H54 (cell line): ENCODE data around the gene SLC16A10.
"Not testable (repeated sequence)": the region's sequence is repeated elsewhere in the genome, so short reads cannot be mapped to it uniquely, and the experiment has no call there.

Experiments
- DNase-seq: peaks from one replicate; pipeline ENCODE4 v3.0.0; 2011; ENCODE audit warnings: low spot score, mixed read lengths; ENCODE audit not compliant: insufficient read length
- FAIRE-seq: peaks from 3 replicates; lab custom pipeline; 2011; peaks lifted over from hg19 to GRCh38; lab: Jason Lieb, UNC
- POLR2A ChIP-seq: IDR thresholded peaks from 2 replicates; pipeline ENCODE4 v1.6.1; 2011; ENCODE audit warnings: low read depth, mild to moderate bottlenecking, low read length

SLC16A10 gene

DNA sequence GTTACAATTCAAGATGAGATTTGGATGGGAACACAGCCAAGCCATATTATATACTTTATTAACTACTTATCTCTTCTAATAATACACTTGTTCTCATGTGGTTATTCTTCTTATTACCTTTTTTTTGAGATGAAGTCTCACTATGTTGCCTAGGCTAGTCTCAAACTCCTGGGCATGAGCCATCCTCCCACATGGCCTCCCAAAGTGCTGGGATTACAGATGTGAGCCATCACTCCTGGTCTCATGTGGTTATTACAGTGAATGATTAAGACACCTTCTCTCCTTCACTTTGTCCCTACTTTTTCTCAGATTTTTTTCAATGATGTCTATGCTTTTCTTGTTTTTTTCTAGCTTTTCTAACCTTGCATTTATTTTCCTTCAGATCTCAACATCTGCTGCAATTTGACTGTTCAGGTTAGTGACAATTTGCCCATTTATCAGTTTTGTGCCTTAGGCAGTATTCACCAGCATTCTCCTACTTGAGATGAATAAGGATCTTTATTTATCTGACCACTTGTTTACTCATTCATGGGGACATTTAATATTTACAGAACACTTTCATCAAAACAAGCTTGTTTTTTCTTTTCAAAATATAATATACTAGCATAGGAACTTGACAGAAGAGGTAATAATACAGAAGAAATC lies 105.7 kb downstream of the SLC16A10 start:
- no peak for DNase-seq
- no peak for TF ChIP-seq POLR2A
- no peak for FAIRE-seq

DNA sequence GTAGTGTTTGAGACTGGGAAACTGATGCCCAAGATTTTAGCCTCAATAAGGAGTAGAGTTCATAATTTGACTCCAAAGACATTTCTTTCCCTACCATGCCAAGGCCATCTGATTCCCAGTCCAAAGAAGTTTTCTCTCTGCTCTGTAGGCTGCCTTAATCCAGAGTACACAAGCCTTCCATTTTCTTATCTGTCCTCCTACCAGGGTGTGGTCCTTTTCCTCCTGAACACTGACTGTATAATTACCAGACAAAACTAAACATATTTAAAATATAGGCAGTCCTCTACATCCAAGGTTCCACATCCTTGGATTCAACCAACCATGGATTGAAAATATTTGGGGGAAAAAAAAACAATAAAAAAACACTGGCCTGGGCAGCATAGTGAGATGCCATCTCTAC lies 108.4 kb downstream of the SLC16A10 start:
- no peak for TF ChIP-seq POLR2A
- DNase-seq: no peak
- no peak for FAIRE-seq

DNA sequence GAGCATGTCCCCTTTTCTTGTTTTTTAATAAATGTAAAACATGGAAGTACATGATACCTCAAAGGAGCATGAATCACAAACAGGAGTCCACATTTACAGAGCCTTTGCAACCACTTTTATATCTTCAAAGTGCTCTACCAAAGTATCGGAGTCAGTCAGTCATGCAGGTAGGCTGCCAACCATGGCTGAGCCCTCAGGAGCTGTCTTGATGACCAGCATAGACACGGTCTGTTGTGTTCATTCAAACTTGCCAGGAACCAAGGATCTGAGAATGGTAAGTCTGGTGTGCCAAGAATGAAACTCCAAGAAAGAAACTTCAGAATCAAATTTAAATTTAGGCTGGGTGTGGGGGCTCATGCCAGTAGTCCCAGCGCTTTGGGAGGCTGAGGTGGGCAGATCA lies 111.5 kb downstream of the SLC16A10 start:
- TF ChIP-seq POLR2A: no peak
- DNase-seq: no peak
- FAIRE-seq: no peak

DNA sequence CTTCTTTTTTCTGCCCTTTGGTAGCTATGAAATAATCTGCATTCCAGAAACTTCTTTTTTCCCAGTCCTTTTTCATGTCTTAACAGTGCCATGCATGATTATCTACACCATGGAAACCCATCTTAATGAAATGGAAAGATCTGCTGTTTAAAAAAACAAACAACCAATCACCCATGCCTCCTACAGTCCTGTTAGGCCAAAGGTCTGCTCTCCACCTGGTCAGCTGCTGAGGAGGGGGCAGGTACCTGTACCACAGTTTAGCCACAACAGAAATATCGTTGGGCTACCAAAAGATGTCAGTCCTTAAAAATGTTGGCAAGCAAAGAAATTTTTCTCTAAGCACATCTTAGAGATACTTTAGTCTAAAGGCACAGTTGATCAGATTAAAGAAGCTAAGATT lies 112.6 kb downstream of the SLC16A10 start:
- no peak for FAIRE-seq
- no peak for TF ChIP-seq POLR2A

DNA sequence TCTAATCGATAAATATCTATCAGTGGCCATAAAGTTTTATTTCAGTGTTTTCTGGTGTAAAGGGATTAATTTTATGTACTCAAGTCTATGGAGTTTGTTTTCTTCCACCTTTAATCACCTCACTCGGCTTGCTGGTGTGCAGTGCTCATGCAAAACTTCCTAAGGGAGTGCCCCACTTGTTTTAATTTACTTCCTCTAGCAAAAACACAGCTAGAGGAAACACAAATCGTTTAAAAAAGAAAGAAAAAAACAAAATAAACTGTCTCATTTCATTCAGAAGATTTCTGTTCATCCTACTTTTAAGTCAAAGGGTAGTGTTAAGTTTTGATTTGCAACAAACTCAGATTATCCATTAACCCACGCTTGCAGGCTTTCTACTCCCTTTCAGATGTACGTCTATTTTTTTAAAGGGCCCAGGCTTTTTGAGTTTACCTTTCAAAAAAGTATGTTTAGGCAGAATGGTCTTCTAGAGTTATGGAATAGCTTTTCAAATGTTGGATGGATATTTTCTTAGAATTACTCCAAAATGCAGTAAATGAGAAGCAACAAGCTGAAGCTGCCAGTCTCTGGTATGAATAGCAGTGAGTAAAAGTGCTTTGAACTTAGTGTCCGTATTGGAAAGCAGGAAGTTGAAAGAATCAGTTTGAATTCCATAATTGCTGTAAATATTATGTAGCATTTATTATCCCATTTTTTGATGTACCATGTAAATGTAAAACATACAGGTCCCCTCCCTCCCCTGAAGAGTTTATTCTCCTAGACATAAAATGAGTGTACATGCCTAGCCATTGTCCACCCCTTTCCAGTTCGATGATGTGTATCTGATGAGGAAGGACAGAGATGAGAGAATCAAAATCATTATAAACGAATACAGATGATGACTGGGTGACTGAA lies 113.3 kb downstream of the SLC16A10 start:
- FAIRE-seq: no peak
- no peak for DNase-seq
- no peak for TF ChIP-seq POLR2A

More for the DNA sequence above, 112.6 kb downstream of the SLC16A10 start:
- DNase-seq: no peak

DNA sequence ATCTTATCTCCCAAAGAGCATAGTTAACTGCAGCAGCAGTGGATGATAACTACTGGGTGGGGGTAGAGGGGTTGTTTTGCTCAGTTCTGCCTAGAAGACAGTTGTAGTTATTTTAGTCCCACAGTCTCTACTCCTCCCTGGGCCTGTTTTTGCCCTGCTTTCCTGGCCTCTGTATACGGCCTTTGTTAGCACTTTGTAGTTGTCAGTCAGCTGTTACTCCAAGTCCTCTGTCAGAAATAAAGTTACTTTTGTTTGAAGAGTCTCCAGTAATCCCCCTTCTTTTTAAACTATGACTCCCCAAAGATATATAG lies 113.9 kb downstream of the SLC16A10 start:
- FAIRE-seq (no peak), DNase-seq (no peak)
- TF ChIP-seq POLR2A: no peak

DNA sequence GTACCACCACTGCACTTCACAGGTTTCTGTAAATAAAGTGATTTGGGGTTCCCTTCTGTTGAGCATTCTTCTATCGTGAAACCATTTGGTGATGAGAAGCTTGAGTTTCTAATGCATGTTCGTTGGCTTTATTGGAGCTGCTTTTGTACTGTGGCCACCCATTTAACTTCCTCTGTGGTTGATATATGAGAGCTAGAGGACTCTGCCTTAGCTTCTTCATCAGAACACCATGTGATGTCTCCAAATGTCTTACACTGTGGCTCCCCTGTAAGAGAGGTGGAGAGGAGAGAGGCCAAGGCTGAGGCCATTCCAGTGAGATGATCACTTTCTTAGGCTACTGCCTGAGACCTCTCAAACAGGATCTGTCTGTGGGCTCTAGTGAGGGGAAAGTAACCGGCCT lies 114.5 kb downstream of the SLC16A10 start:
- DNase-seq (no peak), FAIRE-seq (no peak)
- TF ChIP-seq POLR2A: no peak

DNA sequence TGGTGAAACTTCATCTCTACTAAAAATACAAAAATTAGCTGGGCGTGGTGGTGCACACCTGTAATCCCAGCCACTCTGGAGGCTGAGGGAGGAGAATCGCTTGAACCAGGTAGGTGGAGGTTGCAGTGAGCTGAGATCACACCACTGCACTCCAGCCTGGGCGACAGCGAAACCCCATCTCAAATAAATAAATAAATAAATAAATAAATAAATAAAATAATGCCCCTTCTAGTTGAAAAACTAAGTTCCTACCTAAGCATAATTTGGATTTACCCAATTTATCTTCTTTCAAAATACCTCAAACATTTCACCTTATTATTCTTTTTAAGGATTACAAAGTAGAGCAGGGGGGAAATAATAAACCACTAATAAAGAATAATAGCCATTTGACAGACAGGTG lies 116.2 kb downstream of the SLC16A10 start:
- not testable (repeated sequence) for FAIRE-seq

DNA sequence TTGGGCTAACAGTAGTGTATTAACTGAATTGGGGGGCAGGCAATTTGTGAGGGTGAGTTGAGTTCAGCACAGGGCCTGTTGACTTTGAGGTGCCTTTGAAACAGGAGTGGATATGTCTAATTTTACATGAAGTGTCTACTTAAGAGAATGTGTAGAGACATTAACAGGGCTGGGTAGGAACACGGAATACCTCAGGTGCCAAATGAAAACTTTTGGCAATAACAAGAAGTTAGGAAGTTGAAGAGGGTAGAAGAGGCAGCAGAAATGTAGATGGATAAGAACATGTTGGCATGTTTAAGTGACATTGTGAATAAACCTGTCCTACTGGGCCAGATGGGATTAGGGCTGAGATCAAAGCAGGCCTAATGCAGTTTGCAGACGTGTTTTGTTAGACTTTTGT lies 117.0 kb downstream of the SLC16A10 start:
- DNase-seq (no peak), FAIRE-seq (no peak)
- TF ChIP-seq POLR2A: no peak

More for the DNA sequence above, 116.2 kb downstream of the SLC16A10 start:
- not testable (repeated sequence) for DNase-seq

DNA sequence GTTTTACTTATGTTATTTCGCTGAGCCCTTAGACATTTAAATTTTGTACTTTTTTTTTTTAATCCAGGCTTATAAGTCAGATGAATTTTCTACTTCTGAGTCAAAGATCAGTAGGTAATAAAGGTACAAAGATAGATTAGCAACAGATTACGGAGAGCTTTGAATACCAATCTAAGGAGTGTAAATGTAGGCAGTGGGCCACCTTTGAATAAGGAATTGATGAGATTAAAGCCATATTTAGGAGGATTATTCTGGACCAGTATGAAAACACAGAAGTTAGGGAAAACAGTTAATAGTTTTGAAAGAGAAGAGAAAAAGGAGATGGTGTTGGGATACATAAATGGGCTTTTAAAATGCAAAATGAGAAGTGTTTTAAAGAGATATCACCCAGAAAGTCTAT lies 117.6 kb downstream of the SLC16A10 start:
- DNase-seq: no peak
- no peak for TF ChIP-seq POLR2A
- FAIRE-seq: no peak

DNA sequence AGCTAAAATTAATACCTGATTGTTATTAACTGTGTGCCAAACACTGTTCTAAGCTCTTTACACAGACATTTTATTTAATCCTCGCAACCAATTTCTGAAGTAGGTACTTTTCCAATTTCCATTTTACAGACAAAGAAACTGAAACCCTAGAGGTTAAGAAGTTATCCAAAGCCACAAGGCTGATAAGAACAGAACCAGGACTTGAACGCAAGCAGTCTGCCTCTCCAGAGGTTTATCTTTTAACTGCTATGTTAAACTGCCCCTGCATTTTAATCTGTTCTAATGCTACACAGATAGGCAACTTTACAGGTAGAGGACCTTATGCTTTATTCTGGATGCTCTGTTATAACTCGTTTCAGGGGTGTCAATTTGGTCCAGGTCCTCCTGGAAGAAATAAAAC lies 118.2 kb downstream of the SLC16A10 start:
- TF ChIP-seq POLR2A: no peak
- DNase-seq: no peak
- FAIRE-seq: no peak

DNA sequence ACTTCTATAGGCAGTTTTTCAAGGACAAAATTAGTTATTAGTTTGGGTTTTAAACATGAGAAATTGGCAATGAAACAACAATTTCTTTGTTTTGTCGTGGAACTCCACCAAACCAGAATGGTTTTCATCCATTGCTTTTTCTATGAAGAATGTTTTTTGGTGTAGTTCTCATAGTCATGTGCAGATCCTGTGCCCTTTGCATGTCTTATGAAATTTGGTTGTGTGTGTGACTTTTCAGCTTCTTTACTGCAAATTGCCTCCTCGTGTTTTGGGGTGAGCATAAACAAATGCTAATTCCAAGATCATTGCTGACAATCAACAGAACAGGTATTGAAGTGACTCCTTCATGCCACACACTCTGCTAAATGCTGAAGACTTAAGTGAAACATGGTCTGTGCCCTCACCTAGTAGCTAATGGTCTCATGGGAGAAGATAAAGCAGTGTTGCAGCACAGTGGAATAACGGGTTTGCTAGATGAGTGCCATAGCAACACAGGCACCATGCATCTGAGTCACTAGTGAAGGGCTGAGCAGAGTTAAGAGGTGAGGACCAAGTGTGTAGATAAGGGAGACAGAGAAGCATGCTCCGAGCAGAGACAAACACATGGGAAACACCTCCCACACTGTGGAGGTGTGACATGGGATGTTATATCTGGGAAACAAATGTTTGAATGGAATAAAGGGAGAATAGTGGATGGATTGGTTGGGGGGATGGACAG lies 120.0 kb downstream of the SLC16A10 start:
- no peak for FAIRE-seq
- no peak for TF ChIP-seq POLR2A
- no peak for DNase-seq

DNA sequence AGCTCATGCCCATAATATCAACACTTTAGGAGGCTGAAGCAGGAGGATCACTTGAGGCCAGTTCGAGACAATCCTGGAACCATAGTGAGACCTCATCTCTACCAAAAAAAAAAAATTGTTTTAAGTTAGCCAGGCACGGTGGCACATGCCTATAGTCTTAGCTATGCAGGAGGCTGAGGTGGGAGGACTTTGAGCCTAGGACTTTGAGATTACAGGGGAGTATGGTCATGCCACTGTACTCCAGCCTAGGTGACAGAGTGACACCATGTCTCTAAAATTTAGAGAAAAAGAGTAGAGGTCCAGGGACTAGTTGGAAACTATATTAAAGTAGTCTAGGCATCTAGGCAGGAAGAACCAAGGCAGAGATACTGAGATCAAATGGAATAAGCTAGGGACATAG lies 121.6 kb downstream of the SLC16A10 start:
- FAIRE-seq: no peak
- TF ChIP-seq POLR2A: no peak
- no peak for DNase-seq

DNA sequence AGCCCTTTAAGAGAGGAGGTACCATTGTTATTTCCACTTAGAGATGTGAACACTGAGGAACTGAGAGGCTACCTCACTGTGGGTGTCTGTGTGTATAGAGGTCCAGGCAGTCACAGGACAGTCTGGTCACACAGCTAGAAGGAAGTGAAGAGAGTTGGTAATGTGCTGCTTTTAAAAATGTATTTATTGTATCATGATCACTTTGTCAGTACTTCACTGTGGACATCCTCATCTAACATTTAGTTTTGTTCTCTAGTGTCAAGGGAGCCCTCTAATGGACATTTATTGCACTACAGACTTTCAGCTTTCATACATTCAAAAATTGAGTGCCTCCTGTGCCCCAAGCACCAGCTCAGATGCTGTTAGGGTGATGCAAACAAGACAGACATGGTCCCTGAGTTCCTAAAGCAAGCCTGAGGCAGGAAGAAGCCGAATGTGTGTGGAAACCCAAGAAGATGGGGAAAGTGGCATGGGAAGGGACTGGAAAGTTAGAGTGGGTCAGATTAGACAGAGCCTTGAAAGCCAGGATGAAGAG lies 123.0 kb downstream of the SLC16A10 start:
- DNase-seq (peak; percentile 13), FAIRE-seq (peak; percentile 15)
- no peak for TF ChIP-seq POLR2A
